GM19397 (cell line): ENCODE measurements around the gene MARK4.
"Not testable (repeated sequence)": the region's sequence is repeated elsewhere in the genome, so short reads cannot be mapped to it uniquely, and the experiment has no call there.

ENCODE experiments used
- ATAC-seq: cut with Tn5 transposase; IDR thresholded peaks from one replicate; pipeline ENCODE4 v1.9.1; 2021; ENCODE audit warnings: mild to moderate bottlenecking, moderate library complexity; ENCODE audit not compliant: unreplicated experiment

Gene MARK4

GRCh38 chr19:45250832-45251451 is at the start of gene MARK4:
TSS of gene MARK4 (plus strand) at chr19:45251271. CDS start at chr19:45251589, 318 bp downstream.
- no peak for ATAC-seq

- ATAC-seq = no peak
Observed at GRCh38 chr19:45202637-45203036, 48.4 kb upstream of the MARK4 start.

GRCh38 chr19:45205810-45206209 is 45.3 kb upstream of the MARK4 start:
- no peak for ATAC-seq

- ATAC-seq = no peak
Observed at GRCh38 chr19:45206328-45206727, 44.7 kb upstream of the MARK4 start.

- ATAC-seq = no peak
Observed at GRCh38 chr19:45211751-45212381, 39.2 kb upstream of the MARK4 start.

- ATAC-seq = no peak
Observed at GRCh38 chr19:45213031-45213430, 38.0 kb upstream of the MARK4 start.

- ATAC-seq = no peak
Observed at GRCh38 chr19:45215391-45216191, 35.5 kb upstream of the MARK4 start.

GRCh38 chr19:45216667-45217066 is 34.4 kb upstream of the MARK4 start:
- ATAC-seq = no peak

- ATAC-seq = no peak
Observed at GRCh38 chr19:45217193-45217956, 33.7 kb upstream of the MARK4 start.

GRCh38 chr19:45217957-45218334 is 33.1 kb upstream of the MARK4 start:
- no peak for ATAC-seq

- ATAC-seq = no peak
Observed at GRCh38 chr19:45218426-45218825, 32.6 kb upstream of the MARK4 start.

GRCh38 chr19:45218911-45219743 is 31.9 kb upstream of the MARK4 start:
- ATAC-seq = no peak

GRCh38 chr19:45222724-45223123 is 28.3 kb upstream of the MARK4 start:
- ATAC-seq = no peak

GRCh38 chr19:45223879-45224278 is 27.2 kb upstream of the MARK4 start:
- no peak for ATAC-seq

- no peak for ATAC-seq
Observed at GRCh38 chr19:45224645-45225044, 26.4 kb upstream of the MARK4 start.

GRCh38 chr19:45229056-45229455 is 22.0 kb upstream of the MARK4 start:
- ATAC-seq = not testable (repeated sequence)

GRCh38 chr19:45231891-45232290 is 19.2 kb upstream of the MARK4 start:
- ATAC-seq = no peak

GRCh38 chr19:45234089-45234869 is 16.8 kb upstream of the MARK4 start:
- no peak for ATAC-seq

GRCh38 chr19:45235485-45235884 is 15.6 kb upstream of the MARK4 start:
- ATAC-seq = no peak

GRCh38 chr19:45238556-45238955 is 12.5 kb upstream of the MARK4 start:
- no peak for ATAC-seq
